Mammary epithelial cell (primary cell): Measurements from ENCODE around the gene APOL4.

Source experiments
- CTCF ChIP-seq, 2 donors: IDR thresholded peaks in 1 of 2; conservative IDR thresholded peaks in 1 of 2; 2 replicates each; pipeline ENCODE4 v1.5.1; 2011 to 2012; ENCODE audit warnings: inconsistent platforms in 2 of 2, low read length in 2 of 2, mild to moderate bottlenecking in 2 of 2, control low read depth in 1 of 2, low read depth in 1 of 2; ENCODE audit not compliant: insufficient read depth in 1 of 2; ENCODE audit errors: extremely low read depth in 1 of 2
- EZH2 ChIP-seq: IDR thresholded peaks from 2 replicates; pipeline ENCODE4 v1.6.1; 2012; ENCODE audit warnings: low read length, inconsistent platforms, borderline replicate concordance

- no peak for TF ChIP-seq CTCF (conservative IDR thresholded peaks at IDR 0.05 in 1 of 2, IDR thresholded peaks at IDR 0.05 in 1 of 2; ENCODE audit: extremely low read depth in 1 of 2, insufficient read depth in 1 of 2, low read depth in 1 of 2, low read length in 2 of 2)
- TF ChIP-seq EZH2, result no peak
These were observed 45.1 kb upstream of the APOL4 start for GRCh38 chr22:36246718-36247117.
